ENCODE data around the gene HLA-A. TPM values are rescaled to one million over a fixed set of nuclear protein-coding genes. Genes with fewer than 3 reads are reported as not detected.

Gene HLA-A
- total RNA-seq, 4 donors from 2014 or later = 194 to 1,522 (median 473) TPM

DNA sequence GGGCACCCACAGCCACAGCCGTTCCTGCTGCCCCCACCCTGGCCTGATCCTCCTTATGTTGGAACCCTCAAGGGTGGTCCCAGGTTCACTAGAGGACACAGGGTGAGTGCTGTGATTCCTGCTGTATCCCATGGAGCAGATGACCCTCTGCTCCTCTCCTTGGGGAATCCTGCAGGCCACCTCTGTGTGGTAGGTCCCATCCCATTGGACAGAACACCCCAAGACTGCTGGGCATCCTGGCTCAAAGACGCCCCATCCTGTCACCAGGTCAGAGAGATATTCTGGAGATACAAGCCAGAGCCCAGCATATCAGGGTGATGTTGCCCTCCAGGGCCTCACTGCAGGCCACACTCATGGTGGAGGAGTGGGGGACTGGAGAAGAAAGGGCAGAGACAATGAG is 28.4 kb downstream of the HLA-A start:
- TF ChIP-seq, protein P1, sequence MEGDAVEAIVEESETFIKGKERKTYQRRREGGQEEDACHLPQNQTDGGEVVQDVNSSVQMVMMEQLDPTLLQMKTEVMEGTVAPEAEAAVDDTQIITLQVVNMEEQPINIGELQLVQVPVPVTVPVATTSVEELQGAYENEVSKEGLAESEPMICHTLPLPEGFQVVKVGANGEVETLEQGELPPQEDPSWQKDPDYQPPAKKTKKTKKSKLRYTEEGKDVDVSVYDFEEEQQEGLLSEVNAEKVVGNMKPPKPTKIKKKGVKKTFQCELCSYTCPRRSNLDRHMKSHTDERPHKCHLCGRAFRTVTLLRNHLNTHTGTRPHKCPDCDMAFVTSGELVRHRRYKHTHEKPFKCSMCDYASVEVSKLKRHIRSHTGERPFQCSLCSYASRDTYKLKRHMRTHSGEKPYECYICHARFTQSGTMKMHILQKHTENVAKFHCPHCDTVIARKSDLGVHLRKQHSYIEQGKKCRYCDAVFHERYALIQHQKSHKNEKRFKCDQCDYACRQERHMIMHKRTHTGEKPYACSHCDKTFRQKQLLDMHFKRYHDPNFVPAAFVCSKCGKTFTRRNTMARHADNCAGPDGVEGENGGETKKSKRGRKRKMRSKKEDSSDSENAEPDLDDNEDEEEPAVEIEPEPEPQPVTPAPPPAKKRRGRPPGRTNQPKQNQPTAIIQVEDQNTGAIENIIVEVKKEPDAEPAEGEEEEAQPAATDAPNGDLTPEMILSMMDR (IDR thresholded peaks at IDR 0.05; ENCODE audit: low read depth) = no peak

DNA sequence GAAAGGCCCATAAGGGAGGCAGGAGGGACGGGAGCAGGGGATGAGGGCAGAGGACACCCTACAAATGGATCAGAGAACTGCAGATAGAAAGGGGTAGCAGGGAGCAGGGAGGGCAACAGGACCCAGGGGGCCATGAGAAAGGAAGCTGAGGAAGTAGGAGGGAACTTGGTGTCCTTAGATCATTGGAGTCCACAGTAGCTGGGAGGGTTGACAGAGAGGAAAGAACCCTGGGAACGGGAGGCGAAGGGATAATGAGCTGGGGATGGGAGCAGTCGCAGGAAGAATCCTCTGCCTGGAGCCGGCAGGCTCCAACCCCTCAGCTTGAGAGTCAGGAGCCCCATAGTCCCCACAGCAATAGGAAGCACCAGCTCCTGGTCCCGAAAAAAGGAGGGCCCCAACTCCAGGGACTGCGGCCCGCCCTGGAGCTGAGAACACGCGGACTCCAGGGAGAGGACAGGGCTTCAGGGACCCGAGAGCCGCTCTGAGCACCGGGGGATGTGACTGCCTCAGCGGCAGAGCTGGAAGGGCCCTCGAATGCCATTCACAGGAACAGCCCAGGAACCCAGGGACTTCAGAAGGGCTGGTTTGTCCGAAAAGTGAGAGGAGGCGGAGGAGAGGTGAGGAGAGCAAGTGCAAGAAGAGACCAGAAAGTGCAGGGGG is 32.7 kb downstream of the HLA-A start:
- TF ChIP-seq, protein P1 (IDR thresholded peaks at IDR 0.05; ENCODE audit: low read depth) = no peak

DNA sequence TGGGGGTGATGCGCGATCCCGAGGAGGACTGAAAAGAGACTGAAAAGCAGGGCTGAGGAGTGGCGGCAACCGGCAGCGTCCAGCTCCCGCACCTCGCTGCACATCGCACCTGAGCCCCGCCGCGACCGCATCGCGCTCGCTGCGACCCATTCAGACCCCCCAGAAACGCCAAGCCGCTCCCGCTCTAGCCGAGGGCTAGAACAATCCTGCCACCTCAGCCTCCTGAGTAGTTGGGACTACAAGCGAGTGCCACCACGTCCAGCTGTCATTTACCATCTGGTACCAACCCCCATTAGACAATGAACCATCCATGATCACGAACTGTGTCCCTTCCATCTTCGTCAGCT is 33.2 kb downstream of the HLA-A start:
- TF ChIP-seq, protein P1 (IDR thresholded peaks at IDR 0.05; ENCODE audit: low read depth) = no peak

DNA sequence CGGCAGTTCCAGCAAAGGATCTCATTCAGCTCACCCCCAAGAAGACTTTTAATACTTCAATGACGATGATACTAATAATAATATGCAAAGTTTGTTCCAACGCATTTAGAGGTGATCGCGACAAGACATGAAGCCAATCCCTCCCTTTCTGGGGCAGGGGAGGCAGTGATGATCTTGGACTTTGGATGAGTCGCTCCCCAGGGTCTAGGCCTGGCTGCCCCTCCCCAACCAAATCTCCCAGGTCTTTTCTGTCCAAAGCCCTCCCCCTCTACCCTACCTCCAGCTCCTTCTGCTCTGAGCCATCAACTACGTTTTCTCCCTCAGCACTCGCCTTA is 33.9 kb downstream of the HLA-A start:
- TF ChIP-seq, protein P1 (IDR thresholded peaks at IDR 0.05; ENCODE audit: low read depth) = no peak

DNA sequence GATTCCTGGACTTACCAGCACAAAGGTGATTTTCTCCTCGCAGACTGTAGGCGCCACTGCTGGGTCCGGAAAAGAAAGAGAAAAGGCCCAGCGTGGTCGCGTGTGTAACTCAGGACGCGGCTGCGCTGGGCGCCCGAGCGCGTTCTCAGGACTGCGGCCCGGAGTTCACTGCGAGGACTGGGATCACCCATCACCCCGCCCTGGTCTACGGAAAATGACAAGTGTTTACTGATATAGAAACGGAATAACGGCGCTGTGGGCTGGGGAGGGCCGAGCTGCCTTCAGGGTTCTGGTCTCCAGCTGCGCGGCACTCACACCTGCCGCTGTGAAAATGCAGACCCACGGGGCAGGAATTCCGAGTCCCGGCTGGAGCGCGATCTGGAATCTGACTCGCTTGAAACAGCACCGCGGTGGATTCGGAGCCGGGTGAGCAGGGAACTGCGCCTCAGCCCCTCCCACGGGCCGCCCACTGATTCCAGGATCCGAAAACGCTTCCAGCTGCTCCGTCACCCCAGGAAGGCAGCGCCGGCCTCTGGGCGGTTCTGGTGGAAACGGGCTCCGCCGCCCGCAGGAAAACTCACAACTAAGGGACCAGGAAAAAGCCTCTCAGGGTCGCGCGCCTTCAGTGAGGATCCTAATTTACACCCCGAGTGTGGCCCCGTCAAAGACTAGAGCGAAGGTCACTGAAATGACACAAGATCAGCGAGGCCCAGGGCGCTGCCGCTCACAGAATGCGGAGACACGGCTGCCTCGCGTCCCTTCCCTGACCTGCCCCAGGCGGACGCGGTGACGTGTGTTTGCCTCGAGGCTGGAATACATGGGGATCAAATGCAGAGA is 34.5 kb downstream of the HLA-A start:
- TF ChIP-seq, protein P1 (IDR thresholded peaks at IDR 0.05; ENCODE audit: low read depth) = no peak

DNA sequence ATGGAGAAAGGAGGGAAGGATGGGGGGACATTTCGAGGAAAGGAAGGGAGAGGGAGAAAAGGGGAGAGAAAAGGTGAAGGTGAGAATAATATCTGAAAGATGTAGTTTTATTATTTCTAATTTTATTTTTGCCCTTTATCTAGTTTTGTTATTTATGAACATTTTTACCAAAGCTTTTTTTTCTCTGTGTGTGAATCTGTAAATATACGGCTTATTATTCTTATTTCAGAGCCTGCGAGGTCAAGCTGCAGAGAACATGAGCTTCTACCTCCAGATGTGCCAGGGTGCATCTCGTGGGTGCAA is 35.0 kb downstream of the HLA-A start:
- TF ChIP-seq, protein P1 (IDR thresholded peaks at IDR 0.05; ENCODE audit: low read depth) = no peak

DNA sequence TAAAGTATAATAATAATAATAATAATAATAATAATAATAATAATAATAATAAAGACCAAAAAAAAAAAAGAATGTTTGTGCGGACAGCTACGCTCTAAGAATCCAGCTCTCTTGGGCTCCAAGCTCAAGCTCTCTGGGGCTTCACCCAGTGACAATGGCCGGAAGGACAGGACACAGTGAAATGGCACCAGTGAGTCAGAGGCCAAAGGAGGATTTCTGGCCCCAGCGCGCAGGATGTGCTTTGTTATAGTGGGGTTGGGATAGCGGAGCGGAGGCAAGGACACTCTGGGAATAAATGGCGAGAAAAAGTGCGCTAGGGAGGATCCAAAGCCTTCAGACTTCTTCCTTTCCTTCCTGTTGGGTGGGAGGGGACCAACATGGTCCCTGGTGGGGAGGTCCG is 38.2 kb downstream of the HLA-A start:
- TF ChIP-seq, protein P1 (IDR thresholded peaks at IDR 0.05; ENCODE audit: low read depth) = no peak

Data from subcutaneous adipose tissue (tissue), 4 donors.